ENCODE data around the gene PTPRN2.

Gene PTPRN2

DNA sequence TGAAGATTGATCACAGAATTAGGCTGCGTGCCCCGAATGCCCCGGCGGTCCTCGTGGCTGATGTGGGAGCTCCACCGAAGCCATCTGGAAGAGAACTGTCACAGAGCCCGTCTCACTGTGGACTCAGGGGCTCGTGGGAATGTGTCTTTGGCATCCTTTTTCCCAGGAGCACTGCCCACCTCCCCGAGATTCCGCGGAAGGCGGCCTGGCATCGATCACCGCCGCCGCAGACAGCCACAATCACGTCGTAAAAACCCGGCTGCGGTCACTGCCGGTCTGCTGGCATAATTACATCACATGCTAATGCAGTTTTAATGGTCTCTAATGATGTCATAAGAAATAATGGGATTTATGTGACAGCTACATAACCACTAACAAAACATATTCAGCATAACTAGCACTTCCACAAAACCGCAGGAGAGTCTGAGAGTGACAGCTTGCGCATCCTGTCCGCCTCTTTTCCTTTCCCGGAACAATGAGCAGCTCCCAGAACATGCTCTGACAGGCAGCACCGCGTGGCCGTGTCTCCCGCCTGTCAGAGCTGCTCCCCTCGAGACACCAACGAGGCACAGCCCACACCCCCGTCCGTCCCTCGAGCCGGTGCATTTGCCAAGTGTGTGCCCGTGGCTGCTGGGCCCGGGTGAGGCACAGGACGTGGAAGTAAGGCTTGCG lies 490.0 kb downstream of the PTPRN2 start:
- DNase-seq (ENCODE audit: low read depth in 2 of 2) = no peak

DNA sequence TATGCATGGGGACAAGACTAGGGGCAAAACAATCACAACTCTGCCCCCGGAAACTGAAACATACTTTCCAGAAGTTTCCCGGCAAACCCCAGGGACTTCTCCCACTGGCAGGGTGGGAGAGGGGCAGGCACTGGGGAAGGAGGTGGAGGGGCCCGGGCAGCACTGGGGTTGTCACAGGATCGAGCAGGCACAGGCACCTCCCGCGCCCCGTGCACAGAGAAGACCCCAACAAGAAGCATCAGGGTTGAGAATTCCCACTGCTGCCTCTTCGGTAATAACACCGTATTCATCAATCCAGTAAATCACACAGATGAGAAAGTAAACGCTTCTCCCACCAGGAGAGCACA lies 490.5 kb downstream of the PTPRN2 start:
- no peak for DNase-seq (ENCODE audit: low read depth in 2 of 2)

DNA sequence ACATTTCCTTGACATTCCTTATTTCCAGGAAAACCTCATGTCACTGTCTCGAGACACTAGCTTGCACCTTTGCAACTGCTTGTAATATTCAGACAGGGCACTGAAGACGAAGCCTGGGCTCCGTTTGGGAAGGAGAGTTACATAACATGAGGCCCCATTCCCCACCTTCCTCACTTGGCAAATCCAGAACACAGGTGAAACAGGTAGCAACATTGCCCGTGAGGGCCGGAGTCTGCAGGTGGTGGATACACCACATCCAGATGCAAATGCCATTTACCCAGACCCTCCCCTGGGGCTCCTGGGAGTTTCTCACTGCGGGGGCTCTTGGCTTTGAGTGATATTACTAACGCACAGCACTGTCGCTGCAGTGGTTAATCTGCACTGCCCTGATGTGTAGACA lies 491.0 kb downstream of the PTPRN2 start:
- DNase-seq (ENCODE audit: low read depth in 2 of 2) = no peak

DNA sequence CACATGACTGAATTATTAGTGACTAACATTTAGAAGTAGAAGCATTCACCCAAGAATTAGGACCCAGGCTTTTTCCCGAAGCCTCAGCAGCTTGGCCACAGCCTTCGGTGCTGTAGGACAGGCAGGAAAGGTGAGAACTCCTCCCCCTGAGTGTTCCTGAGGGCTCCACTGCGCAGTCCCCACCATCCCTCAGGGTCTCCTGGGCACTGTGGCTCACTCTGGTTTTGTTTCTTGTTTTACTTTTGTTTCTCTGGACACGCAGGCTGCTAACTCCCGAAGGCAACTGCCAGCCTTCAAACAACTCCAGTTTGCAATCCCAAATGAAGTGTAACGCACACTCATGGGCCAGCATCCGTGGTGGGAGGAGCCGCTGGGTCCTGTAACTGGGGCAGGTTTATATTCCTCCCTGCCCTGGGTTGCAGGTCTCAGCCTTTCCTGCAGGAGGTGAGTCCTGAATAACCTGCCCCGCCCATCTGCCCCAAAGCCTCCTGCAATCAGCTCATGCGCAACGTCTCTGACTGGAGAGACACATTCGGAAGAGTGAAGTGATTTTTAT lies 492.9 kb downstream of the PTPRN2 start:
- no peak for DNase-seq (ENCODE audit: low read depth in 2 of 2)

GRCh38 chr7:158094046-158094445 lies 493.6 kb downstream of the PTPRN2 start:
- DNase-seq (ENCODE audit: low read depth in 2 of 2) = no peak

DNA sequence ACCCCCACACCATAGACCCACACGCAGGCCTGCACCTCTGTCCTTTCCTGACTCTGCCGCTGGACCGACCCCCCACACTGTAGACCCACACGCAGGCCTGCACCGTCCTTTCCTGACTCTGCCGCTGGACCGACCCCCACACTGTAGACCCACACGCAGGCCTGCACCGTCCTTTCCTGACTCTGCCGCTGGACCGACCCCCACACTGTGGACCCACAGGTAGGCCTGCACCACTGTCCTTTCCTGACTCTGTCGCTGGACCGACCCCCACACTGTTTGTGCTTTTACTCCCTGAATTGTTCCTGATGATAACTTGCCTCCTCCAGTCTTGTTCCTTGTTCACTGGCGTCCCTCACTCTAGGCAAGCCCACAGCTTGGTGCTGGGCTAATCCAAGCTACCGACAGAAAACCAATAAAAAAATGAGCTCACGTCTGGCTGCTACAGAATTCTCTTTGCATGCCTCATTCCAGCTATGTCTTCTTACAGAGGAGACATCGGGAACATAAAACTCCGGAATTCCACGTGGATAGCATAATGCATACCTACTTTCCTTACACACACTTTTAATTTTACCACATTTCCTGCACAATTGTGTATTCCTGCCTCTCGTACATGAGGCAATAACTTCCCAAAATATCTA lies 494.3 kb downstream of the PTPRN2 start:
- DNase-seq (ENCODE audit: low read depth in 2 of 2) = no peak

DNA sequence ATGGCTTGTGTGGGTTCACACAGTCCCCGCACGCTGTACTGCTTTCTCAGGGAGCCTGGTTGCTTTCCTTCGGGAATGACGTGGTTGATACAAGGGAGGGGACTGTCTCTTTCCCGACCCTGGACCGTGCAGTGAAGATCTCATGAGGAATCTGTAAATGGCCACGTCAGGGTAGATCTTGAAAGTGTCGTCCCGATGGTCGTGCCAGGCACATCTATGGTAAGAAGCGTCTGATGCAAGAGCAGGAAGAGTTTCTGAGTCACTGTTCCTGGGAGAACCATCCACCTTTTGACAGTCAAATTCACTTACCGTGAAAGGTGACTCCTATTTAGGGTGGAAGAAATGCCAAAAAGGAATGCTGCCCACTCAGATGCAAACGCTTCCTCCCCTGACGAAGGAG lies 500.4 kb downstream of the PTPRN2 start:
- DNase-seq (ENCODE audit: low read depth in 2 of 2) = no peak

GRCh38 chr7:158085741-158086695 lies 501.6 kb downstream of the PTPRN2 start:
- DNase-seq (ENCODE audit: low read depth in 2 of 2) = no peak

- no peak for DNase-seq (ENCODE audit: low read depth in 2 of 2)
Observed at GRCh38 chr7:158084555-158084954, 503.1 kb downstream of the PTPRN2 start.

DNA sequence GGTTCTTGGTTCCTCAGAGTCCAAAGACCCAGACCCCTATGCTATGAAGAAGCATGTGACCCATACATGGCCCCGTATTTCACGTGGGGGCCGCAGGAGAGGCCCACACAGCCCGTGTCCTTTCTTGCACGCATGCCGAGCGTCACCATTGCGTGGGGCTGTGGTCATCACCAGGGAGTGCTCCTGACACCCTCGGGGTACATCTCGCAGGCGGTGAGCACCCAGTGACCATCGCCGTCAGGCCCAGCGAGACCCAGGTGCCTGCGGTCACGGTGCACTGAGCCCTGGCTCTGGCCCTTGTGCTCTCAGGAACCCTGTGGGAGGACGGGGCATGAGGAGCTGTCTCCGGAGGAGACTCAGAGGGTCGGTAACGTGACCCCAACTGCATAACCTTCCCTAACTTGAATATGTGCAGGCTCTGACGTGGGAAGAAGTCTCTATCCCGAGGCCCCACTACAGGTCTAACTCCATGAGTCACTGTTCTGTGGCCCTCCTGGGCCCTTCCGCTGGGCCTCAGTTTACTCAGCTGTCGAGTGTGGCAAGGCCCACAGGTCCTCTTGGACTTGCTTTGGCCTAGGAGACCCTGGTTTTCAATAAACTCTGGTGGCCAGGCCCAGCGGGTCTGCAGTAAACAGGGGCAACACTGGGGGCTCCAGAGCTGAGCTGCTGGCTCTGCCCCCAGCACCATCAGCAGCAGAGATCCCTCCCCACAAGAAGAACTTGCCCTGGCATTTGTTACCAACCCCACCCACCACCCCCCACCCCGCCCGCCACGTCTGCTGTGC lies 503.9 kb downstream of the PTPRN2 start:
- no peak for DNase-seq (ENCODE audit: low read depth in 2 of 2)

DNA sequence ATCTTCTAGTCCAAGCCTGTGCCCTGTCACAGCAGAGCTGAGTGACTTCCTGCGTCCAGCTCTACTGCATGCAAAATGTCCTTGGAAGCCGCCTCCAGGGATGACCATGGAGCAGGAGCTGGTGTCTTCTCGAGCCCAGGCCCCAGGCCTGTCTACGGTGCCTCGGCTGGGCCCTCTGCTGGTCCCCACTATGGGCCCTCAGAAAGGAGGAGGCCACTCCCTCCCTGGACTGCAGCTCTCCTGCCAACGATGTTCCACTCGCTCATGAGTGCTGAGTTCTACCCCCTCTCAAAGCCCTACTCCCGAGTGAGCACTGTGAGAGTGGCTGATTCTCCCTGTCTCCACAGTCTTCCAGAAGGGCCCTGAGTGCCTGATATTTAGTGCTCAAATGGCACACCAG lies 504.9 kb downstream of the PTPRN2 start:
- DNase-seq (ENCODE audit: low read depth in 2 of 2) = no peak

DNA sequence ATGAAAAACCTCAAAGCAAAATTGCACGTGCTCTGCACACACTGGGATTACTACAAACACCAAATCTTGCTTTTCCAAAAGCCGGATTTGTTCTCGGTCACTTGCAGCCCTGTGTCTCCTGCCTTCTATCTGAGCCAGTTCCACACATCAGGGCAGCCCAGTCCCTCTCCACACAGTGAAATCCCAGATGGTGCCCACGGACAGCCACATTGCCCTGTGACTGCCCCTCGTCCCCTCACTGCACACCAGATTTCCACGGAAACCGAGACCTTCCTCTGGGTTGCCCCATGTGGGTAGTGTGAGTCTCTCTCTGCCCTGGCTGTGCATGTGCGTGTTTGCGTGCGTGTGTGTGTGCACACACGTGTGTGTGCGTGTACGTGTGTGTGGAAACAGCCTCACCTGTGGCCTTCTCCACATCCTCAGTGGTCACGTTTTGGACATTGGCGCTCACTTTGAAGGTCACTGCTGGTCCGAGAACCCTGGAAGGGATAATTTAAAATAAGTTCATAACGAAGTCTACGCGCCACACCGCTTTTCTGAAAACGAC lies 506.7 kb downstream of the PTPRN2 start:
- no peak for DNase-seq (ENCODE audit: low read depth in 2 of 2)

DNA sequence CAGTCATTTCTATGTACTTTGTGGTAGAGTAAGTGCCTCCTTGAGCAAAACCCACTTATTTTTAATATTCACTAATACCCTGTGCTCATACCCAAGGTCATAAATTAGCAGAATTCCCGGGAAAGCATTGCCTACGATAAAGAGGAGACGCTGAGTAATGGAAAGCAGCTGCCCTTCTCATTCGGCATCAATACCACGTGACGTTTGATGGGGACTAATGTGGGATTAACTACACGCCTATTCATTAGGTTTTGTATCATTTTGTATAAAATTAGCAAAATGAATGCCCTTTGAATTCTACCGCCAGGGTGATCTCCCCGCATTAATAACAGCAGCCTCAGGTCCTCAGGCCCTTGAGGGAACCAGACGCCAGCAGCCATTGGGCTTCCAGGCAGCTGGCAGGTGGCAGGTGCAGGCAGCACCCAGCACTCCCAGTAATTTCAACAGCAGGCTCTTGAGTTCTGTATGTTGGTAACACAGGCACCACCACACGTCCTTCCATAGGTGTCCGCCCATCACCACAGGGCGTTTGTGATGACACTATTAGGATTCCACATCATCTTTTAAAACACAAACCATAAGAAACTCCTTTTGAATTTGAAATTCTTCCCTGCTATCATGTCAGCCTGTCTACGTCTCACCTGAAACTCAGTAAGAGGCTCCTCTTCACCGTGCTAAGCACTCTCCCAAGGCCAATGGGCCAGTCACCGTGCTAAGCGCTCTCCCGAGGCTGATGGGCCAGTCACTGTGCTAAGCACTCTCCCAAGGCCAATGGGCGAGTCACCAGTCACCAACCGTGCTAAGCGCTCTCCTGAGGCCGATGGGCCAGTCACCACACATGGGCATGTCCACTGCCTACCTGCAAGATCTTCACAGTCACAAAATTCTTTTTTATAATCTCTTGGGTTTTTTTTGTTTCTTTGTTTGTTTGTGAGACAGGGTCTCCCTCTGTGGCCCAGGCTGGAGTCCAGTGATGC lies 509.4 kb downstream of the PTPRN2 start:
- DNase-seq (ENCODE audit: low read depth in 2 of 2) = no peak

DNA sequence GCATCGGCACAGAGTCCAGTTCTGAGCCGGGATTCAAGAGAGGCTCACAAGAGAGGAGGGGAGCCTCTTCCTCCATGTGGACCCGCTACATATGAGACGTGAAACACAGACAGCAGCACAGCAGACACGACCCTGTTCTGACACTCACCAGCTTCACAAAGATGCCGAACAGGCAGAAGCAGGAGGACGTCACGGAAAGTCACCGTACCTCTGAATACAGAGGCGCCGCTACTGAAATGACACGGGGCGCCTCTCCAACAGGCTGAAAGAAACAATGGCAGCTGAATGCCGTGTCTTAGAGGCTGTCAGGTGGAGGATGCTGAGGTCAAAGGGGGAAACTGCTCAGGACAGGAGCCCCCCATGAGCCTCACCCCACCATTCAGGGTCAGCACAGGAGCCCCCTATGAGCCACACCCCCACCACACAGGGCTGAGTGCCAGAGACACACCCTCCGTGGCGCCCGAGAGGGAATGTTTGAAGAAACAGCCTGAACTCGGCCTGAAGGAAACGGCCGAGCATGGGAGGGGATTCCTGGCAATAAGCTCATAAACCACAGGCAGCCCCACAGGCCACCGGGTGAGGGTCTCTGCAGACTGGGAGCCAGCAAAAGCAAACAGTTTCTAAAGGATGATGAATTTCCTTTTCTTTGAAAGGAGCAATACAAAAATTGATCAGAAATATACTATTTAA lies 510.3 kb downstream of the PTPRN2 start:
- no peak for DNase-seq (ENCODE audit: low read depth in 2 of 2)

GRCh38 chr7:158076656-158077055 lies 511.0 kb downstream of the PTPRN2 start:
- DNase-seq (ENCODE audit: low read depth in 2 of 2) = no peak

DNA sequence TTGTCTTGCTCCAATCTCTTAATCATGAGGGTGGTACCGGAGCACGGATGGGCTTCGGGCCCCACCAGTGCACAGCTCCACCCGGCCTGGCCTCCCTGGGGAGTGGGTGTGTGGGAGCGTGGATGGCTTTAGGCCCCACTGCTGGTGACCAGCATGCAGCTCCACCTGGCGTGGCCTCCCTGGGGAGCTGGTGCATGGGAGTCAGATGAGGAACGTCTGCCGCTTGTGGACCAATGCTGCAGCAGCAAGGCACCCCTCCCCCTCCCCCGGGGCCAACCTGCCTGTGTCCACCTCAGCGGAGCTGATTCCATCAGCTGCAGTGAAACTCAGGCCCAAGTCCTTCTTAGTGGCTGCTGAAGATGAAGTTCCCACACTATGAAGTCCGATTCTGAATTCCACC lies 511.4 kb downstream of the PTPRN2 start:
- no peak for DNase-seq (ENCODE audit: low read depth in 2 of 2)

GRCh38 chr7:158075633-158076001 lies 512.0 kb downstream of the PTPRN2 start:
- DNase-seq (ENCODE audit: low read depth in 2 of 2) = no peak

- DNase-seq (ENCODE audit: low read depth in 2 of 2) = no peak
Observed at GRCh38 chr7:158074896-158075632, 512.6 kb downstream of the PTPRN2 start.

Data from stimulated activated CD8-positive, alpha-beta memory T cell treated with anti-CD3 and anti-CD28 coated beads, Interleukin-7, amount 100 ng/mL, for 1 hour (primary cell).